ENCODE data around the gene RIC1.
"Not testable (repeated sequence)": the region's sequence is repeated elsewhere in the genome, so short reads cannot be mapped to it uniquely, and the experiment has no call there.

RIC1 gene

GRCh38 chr9:5624655-5625054 is 4.3 kb upstream of the RIC1 start:
- in situ Hi-C loops (cut with HindIII; ENCODE audit: low pct_ligation_motif_present, low sequenced_read_pairs) = no loop called here
- Histone ChIP-seq H3K4me3 (ENCODE audit: low read depth, low read length) (no peak overlapping the region), H3K27ac (no peak overlapping the region), H3K27me3 (replicated peaks) (no peaks in the 10 kb centered on the region), H3K36me3 (replicated peaks) (no peaks in the 10 kb centered on the region)
- no peak for TF ChIP-seq CTCF (IDR thresholded peaks at IDR 0.05; ENCODE audit: low read depth, low read length, missing control alignments)
- DNase-seq = no peak

- DNase-seq = peak; percentile 38
- no peak for TF ChIP-seq CTCF (IDR thresholded peaks at IDR 0.05; ENCODE audit: low read depth, low read length, missing control alignments)
- Histone ChIP-seq H3K36me3 (replicated peaks) (no peaks in the 10 kb centered on the region), H3K27me3 (replicated peaks) (no peaks in the 10 kb centered on the region), H3K27ac (peak overlapping the region; percentile 55), H3K4me3 (ENCODE audit: low read depth, low read length) (no peak overlapping the region)
- in situ Hi-C loops (cut with HindIII; ENCODE audit: low pct_ligation_motif_present, low sequenced_read_pairs) = no loop called here
Observed at GRCh38 chr9:5626727-5627634, 1.9 kb upstream of the RIC1 start.

GRCh38 chr9:5627686-5628085 is 1.2 kb upstream of the RIC1 start:
- H3K36me3 ChIP-seq (replicated peaks); DNase-seq; in situ Hi-C loops (cut with HindIII; ENCODE audit: low pct_ligation_motif_present, low sequenced_read_pairs); H3K27ac ChIP-seq; H3K27me3 ChIP-seq (replicated peaks): not testable (repeated sequence)
- H3K4me3 ChIP-seq (ENCODE audit: low read depth, low read length) = peak overlapping the region; percentile 88

DNA sequence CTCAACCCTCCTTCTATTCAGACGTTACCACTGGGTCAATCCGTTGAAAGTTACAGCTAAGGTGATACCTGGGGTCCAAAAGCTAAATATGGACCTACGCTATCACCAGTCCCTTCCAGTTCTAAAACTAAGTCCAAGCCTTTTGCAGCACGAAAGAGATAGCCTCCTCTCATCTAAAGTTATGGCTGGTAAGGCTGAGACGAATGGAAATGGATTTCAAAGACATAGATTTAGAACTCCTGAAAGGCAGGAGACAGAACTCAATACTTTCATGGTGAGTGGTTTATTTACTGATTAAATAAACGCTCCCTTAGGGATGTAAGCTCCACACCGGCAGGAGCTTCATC is 751 bp upstream of the RIC1 start:
- in situ Hi-C loops (cut with HindIII; ENCODE audit: low pct_ligation_motif_present, low sequenced_read_pairs) = no loop called here
- peak overlapping the region; percentile 88 for H3K4me3 ChIP-seq (ENCODE audit: low read depth, low read length)
- peak overlapping the region; percentile 75 for H3K27ac ChIP-seq
- no peaks in the 10 kb centered on the region for H3K27me3 ChIP-seq (replicated peaks)
- no peak for TF ChIP-seq CTCF (IDR thresholded peaks at IDR 0.05; ENCODE audit: low read depth, low read length, missing control alignments)
- H3K36me3 ChIP-seq (replicated peaks) = no peaks in the 10 kb centered on the region
- no peak for DNase-seq

GRCh38 chr9:5629312-5630080 is 589 bp downstream of the RIC1 start:
- no peak for TF ChIP-seq CTCF (IDR thresholded peaks at IDR 0.05; ENCODE audit: low read depth, low read length, missing control alignments)
- peak overlapping the region; percentile 75 for H3K27ac ChIP-seq
- no peaks in the 10 kb centered on the region for H3K36me3 ChIP-seq (replicated peaks)
- DNase-seq = no peak
- H3K27me3 ChIP-seq (replicated peaks) = no peaks in the 10 kb centered on the region
- H3K4me3 ChIP-seq (ENCODE audit: low read depth, low read length) = peak overlapping the region; percentile 88
- in situ Hi-C loops (cut with HindIII; ENCODE audit: low pct_ligation_motif_present, low sequenced_read_pairs) = no loop called here

DNA sequence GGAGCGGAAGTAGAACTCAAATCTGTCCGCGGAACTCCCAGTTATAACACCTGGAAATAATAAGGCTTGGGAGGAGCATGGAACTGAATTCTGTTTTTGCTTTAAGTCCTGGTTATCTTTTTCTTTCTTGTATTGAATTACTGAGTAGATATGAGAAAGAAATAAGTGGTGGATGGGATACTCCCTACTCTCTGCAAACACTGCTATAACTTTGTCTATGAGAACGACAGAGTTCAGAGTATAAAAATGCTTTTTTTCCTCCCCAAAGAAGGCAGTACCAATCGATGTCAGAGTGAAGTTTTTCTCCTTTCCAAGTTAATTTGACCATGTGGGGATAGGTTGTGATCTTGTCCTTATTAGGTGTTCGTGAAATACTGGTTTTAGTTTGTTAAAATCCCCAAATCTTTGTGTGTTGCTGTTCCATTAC is 1.2 kb downstream of the RIC1 start:
- Histone ChIP-seq H3K27me3 (replicated peaks) (no peaks in the 10 kb centered on the region), H3K4me3 (ENCODE audit: low read depth, low read length) (peak overlapping the region; percentile 88), H3K36me3 (replicated peaks) (no peaks in the 10 kb centered on the region), H3K27ac (peak overlapping the region; percentile 75)
- in situ Hi-C loops (cut with HindIII; ENCODE audit: low pct_ligation_motif_present, low sequenced_read_pairs) = no loop called here
- DNase-seq = peak; percentile 28
- TF ChIP-seq CTCF (IDR thresholded peaks at IDR 0.05; ENCODE audit: low read depth, low read length, missing control alignments) = no peak
